HT1080 (cell line): ENCODE measurements around the gene FAM53B. TPM values are rescaled to one million over a fixed set of nuclear protein-coding genes. Genes with fewer than 3 reads are reported as not detected.
A peak's percentile ranks its signal among the peaks of the same experiment; 100 is the strongest.
"Not testable (repeated sequence)": the region's sequence is repeated elsewhere in the genome, so short reads cannot be mapped to it uniquely, and the experiment has no call there.

ENCODE experiments used
- DNase-seq: peaks from one replicate; pipeline ENCODE4 v3.0.0-alpha.2; 2015; ENCODE audit warnings: low read depth
- total RNA-seq: library from RNA; depleted of rRNA; stranded (reverse); fragments of >200 nt; shearing (Covaris generic); gene quantifications from 2 replicates; pipeline ENCODE4 v1.2.3, GENCODE V29; 2014

FAM53B gene
- total RNA-seq, 1 experiment from 2014 or later = 17.6 TPM

DNA sequence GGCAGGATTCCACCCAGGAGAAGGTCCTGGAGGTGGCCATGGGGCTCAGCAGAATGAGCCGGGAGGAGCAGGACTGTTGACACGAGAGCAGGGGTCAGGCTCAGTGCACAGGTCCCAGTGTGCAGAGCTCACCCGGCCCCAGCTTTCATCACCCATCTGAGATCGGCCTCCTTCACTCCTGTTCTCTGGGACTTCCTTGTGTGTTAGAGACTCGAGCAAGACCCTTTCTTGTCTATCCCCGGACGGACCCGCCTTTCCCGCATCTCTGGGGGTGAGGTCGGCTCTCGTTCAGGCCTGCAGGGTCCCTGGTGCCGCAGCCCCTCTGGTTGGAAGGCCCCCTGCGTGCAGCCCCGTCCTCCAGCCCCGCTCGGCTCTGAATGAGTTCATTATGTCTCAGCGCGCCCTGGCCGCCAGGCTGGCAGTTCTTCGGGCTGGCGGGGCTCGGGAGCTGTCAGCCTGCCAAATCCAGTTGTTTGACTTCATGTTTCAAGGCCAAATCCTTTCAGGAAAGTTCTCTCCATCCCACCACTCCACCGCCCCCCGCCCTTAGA lies 154.6 kb downstream of the FAM53B start:
- no peak for DNase-seq

- peak; percentile 17 for DNase-seq
Observed at GRCh38 chr10:124588736-124589490, 155.3 kb downstream of the FAM53B start.

GRCh38 chr10:124588341-124588735 lies 155.8 kb downstream of the FAM53B start:
- DNase-seq = not testable (repeated sequence)

DNA sequence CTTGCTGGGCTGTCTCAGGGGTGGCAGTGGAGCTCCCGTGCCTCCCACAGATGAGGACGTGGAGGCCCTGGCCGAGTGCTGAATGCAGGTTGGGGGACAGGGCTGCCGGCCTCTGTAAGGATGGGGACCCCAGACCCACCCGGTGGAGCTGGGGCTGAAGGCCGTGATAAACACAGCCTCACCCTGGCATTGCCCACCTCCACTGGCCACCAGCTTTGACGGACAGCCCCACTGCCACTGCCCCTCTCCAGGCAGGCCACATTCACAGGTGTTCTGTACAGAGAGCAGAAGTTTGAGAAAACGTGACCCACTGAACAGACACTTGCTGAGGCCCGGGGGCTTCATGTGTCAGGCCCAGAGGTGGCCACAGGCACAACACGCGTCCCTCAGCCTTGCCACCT lies 156.4 kb downstream of the FAM53B start:
- DNase-seq = no peak

DNA sequence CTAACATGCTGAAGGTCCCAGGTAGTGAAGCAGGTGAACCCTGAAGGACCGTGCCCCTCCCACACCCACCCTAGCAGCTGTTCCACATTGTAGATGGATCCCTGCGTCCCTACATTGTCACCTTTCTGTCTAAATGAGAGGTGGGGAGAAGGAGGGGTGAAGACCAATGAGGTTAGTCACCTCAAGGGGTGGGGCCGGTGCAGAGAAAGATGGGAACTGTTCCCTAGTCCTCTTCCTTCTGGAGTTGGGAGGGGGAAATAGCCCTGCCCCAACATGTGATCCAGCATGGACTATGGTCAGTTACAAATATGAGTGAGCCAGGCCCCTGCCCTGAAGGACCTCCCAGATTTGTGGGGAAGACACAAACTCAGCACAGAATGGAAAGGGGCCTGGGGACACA lies 158.0 kb downstream of the FAM53B start:
- no peak for DNase-seq

GRCh38 chr10:124579011-124579399 lies 165.2 kb downstream of the FAM53B start:
- peak; percentile 23 for DNase-seq

DNA sequence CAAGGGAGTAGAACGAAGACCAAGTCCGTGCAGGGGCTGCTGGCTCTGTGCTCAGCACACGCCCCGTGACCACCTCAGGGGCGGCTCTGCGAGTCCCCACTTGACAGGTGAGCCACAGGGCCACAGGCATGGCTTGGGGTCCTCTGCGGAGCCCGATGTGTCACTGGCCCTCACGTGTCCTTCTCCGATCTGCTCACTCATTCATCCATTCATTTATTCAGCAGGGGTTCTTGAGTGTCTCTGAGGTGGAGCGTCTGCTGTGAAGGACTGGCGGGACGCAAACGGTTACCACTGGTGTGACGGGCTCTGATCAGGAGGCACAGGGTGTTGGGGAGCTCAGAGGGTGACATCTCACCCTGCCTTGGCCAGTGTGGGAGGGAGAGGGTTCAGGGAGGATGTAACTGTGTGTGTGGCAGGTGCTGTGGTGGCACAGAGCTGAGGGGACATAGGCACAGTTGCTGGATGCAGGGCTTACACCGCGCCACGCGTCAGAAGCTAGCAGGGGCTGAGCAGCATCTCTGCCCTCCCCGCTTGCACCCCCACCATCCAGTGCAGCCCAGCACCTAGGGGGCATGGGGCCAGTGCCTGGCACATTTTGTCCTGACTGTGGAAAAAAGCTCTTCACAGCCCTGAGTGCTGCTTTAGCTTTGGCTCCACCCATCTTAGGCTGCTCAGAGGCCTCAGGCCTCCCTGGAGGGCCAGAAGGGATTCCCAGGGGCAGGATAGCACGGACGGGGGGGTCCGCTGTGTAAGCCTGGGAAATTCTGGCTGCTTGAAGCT lies 165.8 kb downstream of the FAM53B start:
- no peak for DNase-seq

- DNase-seq = no peak
Observed at GRCh38 chr10:124577651-124578050, 166.5 kb downstream of the FAM53B start.

DNA sequence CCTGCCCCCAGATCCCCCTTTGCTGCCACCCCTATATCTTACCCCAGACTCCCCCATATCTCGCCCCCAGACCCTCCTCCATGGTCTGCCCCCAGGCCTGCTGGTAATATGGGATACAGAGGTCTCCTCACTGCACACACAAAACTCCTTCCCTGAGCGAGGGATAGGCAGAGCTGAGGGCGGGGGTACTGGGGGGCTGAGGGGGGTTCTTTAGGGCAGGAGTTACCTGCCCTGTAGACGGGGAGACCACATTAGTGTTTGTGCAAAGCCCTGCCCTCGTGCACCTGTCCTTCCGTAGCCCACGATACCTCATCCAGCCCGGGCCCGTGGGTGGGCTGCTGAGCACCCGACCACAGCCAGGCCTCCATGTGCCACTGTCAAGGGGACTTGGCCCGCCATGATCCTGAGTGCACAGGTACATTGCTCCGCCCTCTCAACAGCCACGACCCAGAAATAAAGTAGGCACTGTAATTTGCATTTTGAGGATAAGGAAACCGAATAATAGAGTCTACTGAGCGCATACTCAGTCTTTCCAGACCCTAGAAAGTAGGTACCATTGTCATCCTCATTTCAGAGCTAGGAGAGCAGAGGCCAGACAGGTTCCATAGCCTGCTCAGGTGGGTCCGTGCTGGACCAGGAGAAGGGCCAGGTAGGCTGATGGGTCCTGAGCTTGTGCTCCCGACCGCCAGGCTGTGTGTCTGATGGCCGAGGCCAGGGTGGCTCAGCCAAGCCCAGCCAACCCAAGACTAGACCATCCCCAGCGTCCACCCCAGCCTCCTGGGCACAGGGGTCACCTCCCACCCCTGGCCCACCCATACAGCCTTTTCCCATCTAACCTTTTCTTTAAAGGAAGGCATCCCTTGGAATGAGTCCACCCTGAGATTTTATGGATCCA lies 167.4 kb downstream of the FAM53B start:
- no peak for DNase-seq

DNA sequence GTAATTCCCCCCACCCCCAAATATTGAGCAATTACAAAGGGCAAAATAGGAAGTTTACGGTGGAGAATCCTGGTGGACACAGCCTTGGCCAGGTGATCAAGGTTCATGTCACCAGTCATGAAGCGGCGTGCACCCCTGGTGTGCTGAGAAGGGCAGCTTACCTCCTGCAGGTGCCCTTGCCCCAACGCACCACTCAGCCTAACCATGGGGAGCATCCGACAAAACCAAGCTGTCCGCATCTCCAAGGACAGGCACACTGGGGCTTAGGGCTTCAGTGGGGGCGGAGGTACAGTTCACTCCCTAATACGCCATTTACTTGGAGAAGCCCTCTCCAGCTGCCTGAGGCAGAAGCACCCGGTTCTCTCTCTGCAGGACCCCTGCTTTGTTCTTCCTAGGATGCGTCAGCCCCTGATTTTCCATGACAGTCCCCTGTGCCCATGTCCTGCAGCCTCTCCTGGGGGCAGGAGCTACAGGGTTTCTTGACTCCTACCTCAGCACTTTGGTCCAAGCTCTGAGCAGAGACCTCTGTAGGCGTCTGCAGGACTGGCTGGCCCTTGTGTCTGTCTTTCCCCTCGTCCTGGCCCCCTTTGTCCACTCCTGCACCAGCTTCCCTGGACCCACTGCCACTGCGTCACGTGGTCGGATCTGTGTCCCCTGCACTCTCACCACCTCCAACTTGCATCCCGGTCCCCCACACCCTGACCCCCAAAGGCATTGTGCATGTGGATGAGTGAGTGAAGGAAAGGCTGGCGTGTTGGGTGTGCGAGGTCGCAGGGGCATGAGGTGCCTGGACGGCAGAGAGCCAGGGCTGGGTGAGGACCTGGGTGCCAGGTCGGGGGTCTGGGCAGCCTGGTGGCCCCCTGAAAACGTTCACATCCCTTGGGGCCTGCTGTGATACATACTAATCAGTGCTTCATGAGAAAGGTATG lies 168.8 kb downstream of the FAM53B start:
- no peak for DNase-seq

DNA sequence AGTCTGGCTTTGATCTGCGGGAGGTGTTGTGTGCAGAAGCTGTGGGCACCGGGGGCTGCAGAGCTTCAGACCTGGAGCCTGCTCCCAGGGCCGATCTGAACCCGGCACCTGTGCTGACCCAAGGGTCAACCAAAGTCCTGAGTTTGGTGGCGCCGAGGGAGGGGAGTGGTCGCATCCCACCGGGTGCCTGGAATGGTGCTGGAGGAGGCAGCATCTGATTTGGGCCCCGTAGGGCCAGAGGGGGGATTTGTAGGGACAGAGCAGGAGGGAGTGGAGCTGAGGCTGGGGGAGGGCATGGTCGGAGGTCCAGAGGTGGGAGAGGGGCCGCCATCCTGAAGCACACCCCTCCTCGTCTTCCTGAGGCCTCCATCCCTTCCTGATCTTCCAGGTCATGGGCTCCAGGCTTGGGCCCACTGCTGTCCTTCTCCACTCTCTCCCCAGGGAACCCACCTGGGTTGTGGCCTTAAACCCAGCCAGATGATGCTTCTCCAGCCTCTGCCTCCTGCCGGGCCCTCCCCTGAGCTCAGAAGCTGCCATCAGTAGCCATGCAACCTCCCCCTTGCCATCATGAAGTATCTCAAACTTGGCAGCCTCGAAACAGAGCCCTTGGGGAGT lies 169.6 kb downstream of the FAM53B start:
- no peak for DNase-seq

DNA sequence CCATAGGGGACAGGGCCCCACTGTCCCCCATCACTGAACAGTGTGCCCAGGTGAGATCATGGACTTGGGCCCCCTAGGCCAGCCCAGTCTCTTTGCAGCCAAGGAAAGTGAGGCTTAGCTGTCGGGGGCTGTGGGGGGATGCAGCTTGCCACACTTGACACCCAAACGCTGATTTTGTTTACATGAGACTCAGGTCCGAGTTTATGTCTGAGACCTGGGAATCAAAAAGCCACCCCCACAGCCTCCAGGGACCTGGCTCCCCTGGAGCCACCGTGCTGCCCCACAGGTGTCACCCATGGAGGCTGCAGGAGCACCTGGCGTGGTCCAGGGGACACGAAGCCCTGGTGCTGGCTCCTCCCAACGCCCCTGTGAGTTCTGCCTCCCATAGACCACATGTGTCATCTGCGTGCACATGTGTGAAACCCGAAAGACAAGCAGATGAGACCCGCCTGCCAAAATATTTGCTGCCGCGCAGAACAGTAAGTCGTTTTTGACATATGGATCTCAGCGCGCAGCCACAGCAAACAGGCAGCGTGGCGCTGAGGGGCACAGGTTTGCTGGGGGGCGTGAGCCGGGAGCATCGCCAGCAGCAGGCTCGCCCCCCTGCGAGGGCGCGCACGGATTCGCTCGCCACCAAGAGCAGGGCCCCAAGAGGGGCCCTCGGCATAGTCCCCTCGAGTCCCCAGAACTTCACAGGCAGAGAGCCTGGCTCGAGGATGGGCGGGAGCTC lies 170.3 kb downstream of the FAM53B start:
- DNase-seq = no peak

DNA sequence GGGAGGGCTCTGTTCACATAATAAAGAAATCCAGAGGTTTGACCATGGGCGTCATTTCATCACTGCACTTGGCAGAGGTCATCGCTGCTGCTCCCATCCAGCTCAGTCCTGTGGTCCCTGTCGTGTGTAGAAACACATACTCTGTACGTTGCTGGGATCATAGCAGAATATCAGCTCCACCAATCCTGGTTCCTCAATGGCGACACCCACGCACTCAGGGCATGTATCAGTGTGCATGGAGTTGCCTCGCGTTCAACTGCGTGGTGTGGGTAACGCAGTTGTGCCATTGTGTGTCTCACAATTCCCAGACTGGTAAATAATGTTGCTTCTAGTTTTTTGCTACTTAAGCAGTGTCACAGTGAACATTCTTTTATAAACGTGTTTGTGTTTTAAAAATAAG lies 171.4 kb downstream of the FAM53B start:
- DNase-seq = no peak

- DNase-seq = no peak
Observed at GRCh38 chr10:124570646-124571045, 173.5 kb downstream of the FAM53B start.

GRCh38 chr10:124569623-124570470 lies 174.3 kb downstream of the FAM53B start:
- DNase-seq = no peak
